NOMO-1 (cell line): ENCODE measurements around the gene MAP2K2.

Experiments
- DNase-seq, 2 experiments: peaks; one replicate each; lab custom pipeline; 2025; ENCODE audit not compliant: unreplicated experiment in 2 of 2; lab: John Stamatoyannopoulos, UW

Gene MAP2K2

GRCh38 chr19:4081441-4082129 lies 42.3 kb downstream of the MAP2K2 start:
- DNase-seq, result no peak

DNA sequence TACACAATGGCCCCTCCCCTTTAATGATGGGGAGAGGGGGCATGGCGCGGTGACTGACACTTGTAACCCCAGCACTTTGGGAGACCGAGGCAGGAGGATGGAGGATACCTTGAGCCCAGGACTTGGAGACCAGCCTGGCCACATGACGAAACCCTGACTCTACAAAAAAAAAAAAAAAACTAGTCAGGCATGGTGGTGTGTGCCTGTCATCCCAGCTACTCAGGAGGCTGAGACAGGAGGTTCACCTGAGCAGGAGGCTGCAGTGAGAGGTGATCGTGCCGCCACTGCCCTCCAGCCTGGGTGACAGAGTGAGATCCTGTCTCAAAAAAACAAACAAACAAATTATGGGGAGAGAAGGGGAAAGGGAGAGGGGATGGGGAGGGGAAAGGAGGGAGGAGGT lies 43.4 kb downstream of the MAP2K2 start:
- no peak for DNase-seq

- DNase-seq, result peak; percentile 45 to 57
These were observed 45.9 kb downstream of the MAP2K2 start for GRCh38 chr19:4077800-4078684.

DNA sequence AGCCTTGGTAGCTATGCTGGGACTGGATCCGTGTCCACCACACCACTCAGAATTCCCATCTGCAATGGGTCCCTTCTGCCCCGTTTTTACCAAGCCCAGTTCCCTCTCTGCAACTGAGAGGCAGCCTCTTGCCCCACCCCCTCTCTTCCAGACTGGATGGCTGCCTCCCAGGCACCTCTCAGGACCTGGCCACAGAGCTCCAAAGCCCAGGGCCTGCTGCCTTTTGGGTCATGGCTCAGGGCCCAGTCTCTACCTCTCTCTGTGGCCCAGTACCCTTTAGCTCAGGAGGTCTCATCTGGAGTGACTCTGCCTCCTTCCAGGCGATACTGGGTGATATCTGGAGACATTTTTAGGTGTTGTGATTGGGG lies 46.9 kb downstream of the MAP2K2 start:
- DNase-seq, result no peak

DNA sequence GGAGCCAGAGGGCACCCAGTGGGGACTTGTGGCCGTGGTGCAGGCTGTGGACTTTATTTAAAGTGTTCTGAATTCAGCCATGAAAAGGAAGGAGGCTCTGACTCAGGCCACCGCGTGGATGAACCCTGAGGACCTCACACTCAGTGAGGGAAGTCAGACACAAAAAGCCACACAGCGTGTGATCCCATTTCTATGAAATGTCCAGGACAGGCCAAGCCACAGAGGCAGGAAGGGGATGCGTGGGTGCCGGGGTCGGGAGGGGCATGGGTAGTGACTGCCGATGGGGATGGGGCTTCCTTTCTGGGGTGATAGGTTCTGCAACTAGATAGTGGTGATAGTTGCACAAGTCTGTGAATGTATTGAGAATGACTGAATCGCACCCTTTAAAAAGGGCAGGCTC lies 48.5 kb downstream of the MAP2K2 start:
- DNase-seq, result no peak

DNA sequence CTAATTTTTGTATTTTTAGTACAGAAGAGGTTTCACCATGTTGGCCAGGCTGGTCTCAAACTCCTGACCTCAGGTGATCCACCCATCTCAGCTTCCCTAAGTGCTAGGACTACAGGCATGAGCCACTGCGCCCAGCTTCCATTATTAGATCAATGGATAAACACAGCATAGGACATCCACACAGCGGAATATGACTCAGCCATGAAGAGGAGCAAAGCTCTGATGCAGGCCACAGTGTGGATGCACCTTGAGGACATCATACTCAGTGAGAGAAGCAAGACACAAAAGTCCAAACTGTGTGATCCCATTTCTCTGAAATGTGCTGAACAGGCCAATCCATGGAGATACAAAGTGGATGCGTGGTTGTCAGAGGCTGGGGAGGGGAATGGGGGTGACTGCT lies 52.3 kb downstream of the MAP2K2 start:
- no peak for DNase-seq

- peak in 1 of 2 experiments; percentile 29 for DNase-seq
These were observed 54.5 kb downstream of the MAP2K2 start for GRCh38 chr19:4069331-4069959.

DNA sequence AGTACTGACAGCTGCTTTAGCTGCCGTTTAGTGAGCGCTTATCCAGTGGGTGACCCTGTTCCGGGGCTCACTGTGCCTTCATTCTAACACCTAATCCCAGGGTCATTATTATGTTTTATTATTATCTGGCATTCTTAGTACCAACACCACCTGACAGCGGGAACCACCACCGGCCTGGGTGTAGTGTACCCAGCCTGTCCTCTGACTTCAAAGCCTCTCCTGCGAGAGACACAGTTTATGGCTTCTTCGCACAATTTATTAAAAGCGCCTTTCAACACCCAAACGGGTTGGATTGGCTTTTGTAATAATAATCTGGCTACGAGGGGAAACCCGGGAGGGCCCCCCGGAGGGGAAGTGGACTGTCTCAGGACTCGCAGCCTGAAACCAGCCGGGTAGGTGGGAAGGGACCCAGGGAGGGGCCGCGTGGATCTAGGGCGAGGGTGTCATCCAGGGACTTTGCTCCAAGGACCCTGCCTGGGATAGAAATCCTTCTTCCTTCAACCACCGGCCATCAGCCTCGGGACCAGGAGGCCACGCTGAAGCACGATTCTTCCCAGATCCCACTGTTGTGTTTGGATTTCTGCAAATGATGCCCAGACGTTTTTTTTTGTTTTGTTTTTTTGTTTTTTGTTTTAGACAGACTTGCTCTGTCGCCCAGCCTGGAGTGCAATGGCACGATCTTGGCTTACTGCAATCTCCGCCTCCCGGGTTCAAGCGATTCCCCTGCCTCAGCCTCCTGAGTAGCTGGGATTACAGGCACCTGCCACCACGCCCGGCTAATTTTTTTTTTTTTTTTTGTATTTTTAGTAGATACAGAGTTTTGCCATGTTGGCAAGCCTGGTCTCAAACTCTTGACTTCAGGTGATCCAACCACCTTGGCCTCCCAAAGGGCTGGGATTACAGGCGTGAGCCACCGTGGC lies 55.6 kb downstream of the MAP2K2 start:
- peak; percentile 29 to 35 for DNase-seq

DNA sequence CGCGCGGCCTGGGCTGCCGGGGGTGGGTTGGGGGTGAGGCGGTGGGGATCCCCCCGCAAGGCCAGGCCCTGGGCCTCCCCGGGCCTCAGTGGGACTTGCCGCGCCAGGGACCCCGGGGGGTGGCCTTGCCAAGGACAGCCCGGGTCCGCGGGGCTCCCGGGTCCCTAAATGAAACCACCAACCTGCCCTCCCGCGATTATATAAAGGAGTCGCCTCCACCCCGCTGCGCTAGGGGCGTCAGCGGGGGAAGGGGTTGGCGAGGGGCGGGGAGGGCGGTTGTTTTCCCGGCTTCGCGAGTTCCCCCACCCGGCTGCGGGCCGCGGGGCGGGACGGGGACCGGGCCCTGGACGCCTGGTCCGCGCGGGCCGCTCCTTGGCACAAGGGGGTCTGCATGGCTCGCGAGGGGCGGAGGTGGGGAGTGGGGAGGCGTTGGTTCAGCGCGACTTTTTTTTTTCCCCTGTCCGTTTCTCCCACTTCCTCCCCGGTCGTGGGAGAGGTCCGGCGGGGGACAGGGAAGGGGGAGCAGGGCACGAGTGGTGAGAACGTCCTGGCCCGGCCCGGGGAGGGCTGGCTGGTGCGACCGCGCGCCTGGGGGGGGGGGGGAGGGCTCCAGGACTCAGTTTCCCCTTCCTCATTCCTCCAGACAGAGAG lies 56.4 kb downstream of the MAP2K2 start:
- peak in 1 of 2 experiments; percentile 41 for DNase-seq

DNA sequence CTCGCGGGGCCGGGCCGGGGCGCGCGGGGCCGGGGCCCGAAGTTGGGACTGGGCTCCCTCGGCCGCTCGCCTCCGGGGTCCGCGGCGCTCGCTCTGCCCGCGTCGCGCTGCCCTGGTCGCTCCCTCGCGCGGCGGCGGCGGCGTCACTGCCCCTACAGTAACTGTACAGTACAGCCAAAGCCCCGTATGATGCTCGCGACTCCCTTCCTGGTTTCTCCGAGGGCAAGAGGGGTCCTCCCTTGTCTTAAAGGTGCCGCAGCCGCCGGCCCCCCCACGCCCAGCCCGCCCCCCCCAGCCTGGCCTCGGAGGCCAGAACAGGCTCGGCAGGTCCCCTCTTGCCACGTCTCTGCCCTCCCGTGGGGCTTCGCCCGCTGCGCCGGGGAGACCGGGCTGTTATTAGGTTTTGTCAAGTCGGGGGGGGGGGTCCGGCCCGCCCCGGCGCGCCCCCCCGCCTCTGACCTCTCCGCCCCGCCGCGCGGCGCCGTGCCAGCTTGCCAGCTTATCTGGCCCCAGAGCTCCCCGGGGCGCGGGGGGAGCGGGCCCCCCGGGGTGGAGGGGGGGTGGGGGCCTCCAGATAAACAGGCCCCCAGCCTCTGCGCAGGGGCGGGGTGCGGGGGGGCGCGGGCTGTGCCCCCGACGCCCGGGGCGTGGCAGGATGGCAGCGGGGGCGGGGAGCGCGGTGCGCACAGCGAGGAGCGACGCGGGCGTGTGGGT lies 57.1 kb downstream of the MAP2K2 start, which contains the start of gene ZBTB7A:
Gene ZBTB7A (minus strand): TSS at position 218 of the 714 bp plus-strand sequence. CDS start 11,667 bp downstream, outside the sequence.
- DNase-seq, result peak; percentile 87 to 88

- DNase-seq, result no peak
These were observed 57.7 kb downstream of the MAP2K2 start for GRCh38 chr19:4066176-4066606.

DNA sequence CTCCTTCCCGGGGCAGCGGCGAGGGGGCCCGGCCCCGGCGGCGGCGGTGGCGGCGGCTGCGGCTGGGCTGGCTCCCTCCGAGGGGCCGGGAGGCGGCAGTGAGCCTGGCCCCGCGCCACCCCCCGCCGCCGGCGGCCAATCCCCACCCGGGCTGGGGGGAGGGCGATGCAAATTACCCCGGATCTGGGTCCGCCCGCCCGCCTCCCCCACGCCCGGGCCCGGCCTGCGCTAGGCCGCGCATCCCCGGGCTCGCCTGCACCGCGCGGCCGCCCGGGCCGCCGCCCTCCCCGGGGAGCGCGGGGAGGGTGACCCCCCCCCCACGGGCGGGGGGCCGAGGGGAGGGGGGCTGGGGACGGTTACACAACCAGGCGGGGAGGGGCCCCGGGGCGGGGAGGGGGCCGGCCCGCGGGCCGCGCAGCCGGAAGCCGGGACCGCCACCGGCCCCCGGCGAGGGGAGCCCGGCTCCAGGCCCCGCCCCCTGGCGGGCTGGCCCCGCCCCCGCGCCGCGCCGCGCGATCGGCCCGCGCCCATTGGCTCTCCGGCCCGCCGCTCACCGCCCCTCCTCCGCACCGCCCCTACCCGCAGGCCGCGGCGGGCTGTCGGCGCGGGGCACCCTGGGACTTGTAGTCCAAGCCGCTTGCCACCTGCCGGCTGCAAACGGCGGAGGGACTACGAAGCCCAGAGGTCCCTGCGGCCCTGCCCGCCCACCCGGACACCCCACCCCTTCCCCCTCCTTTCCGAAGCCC lies 58.3 kb downstream of the MAP2K2 start:
- peak; percentile 87 to 93 for DNase-seq

DNA sequence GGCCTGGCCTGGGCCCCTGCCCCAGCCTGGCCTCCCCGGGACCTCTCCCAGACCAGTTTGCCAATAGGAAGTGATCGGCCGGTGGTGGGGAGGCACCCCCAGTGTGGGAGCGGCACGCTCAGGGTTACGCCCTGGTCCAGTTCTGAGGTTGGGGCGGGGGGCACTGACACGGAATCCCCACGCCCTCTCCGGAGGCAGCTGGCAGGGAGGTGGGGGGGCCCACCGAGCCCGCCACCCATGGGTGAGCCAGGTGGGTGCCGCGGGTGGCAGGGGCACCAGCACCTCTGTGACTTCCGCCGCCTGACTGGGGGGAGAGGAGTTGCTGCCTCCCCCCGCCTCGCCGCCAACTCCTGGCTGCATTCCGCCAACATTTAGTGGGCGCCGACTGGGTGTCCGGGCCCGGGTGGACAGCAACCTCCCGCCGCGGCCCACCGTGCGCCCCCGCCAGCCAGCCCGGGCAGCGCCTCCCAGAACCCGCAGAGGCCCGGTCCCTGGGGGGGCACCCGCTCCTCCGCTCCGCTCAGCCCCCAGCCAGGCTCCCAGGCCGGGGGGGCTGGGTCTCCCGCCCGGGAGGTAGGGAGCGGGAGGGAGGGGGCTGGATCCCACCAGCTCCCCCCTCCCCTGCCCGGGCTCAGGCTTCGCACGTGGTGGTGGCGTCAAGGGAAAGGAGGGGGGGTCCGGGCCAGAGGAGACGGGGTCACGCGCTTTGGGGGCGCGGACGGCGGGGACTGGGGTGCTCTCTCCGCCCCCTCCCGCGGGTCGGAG lies 59.2 kb downstream of the MAP2K2 start:
- DNase-seq, result peak; percentile 6 to 40

DNA sequence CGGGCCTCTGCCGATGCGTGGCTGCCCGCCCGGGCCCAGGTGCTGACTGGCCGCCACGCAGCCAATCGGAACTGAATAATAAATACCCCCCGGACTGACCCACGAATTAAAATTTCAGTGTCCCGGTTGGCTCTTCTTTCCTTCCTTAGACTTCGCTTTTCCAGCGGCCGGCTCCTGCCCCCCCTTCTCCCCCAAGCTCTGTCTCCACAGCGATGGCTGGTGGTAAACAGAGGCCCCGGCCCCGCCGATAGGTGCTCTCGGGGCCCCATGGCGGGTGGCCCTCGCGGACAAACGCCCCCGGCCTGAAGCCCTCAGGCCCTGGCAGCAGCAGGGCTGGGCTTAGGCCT lies 59.8 kb downstream of the MAP2K2 start:
- no peak for DNase-seq

DNA sequence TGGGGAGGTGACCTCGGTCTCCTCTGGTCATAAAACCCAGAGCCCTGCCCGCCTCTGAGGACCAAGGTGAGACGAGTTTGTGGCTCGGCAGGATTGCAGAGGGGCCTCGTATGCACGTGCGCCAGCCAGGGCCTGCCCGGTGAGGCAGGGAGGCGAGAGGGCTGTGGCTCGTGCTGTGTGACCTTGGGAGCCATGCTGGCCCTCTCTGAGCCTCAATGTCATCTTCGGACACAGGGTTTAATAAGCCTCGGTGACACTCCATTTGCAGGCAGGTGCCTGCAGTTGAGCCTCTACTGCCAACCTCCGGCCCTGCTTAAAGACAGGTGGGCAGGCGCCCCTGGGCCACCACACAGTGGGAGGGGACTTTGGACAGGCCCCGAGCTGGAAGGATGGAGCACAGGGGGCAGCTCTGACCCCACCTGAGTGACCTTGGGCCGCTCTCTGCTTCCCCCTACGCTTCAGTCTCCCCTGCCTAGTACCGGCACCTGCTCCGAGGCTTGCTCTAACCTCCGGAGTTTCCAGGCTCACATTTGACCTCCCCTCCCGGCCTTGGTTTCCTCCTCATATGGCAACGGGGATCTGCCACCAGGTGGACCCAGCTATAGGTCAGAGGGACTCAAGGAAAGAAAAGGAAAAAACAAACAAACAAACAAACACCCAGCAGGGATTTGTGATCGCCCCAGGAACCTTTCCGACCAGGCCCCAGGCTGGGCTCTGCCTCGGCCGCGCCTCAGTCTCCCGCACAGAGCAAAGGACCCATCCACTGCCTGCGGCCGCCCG lies 60.4 kb downstream of the MAP2K2 start:
- DNase-seq, result no peak

GRCh38 chr19:4062419-4063368 lies 61.2 kb downstream of the MAP2K2 start:
- no peak for DNase-seq
